Measurements from ENCODE around the gene MXD1. TPM values are rescaled to one million over a fixed set of nuclear protein-coding genes. Genes with fewer than 3 reads are reported as not detected.

MXD1 gene
- total and polyA plus RNA-seq, 2 of the 4 experiments (the other 2 are of a cell fraction): 2.0 to 3.7 TPM

- Histone ChIP-seq H4K91ac (ENCODE audit: insufficient read depth, low read depth, low read length) (no peak overlapping the region), H2BK120ac (ENCODE audit: low read depth, low read length) (no peak overlapping the region), H3K4me3 (ENCODE audit: insufficient read depth, low read depth, low read length) (no peak overlapping the region), H3K4ac (ENCODE audit: low read depth, low read length) (no peak overlapping the region), H3K23ac (ENCODE audit: low read depth, low read length) (no peak overlapping the region), H4K8ac (ENCODE audit: low read depth in 2 of 2, low read length in 2 of 2) (no peak overlapping the region), H2BK15ac (ENCODE audit: low read depth, low read length) (no peak overlapping the region), H3K9me3 (ENCODE audit: control insufficient read depth, insufficient read depth, low read length) (no peaks in the 10 kb centered on the region), H3K9me1 (ENCODE audit: insufficient read depth, low read length) (peaks cover 20% of the 10 kb centered on the region), H3K56ac (ENCODE audit: extremely low read depth, insufficient read depth, low read length) (no peak overlapping the region), H3K14ac (replicated peaks; ENCODE audit: low read depth, low read length) (no peak overlapping the region), H3K79me1 (ENCODE audit: low read depth in 1 of 2, low read length in 2 of 2) (no peaks in the 10 kb centered on the region), H3K4me2 (ENCODE audit: low read depth, low read length) (no peak overlapping the region), H3K36me3 (ENCODE audit: control insufficient read depth, insufficient read depth, low read length) (peaks cover 11% of the 10 kb centered on the region), H2AK9ac (replicated peaks; ENCODE audit: low read depth, low read length, poor library complexity) (no peak overlapping the region), H2BK5ac (ENCODE audit: low read depth, low read length, poor library complexity, severe bottlenecking) (no peak overlapping the region), H3K27me3 (ENCODE audit: control insufficient read depth, insufficient read depth, low read length) (no peaks in the 10 kb centered on the region), H4K20me1 (ENCODE audit: insufficient read depth, low read length) (no peaks in the 10 kb centered on the region), H4K5ac (ENCODE audit: low read depth, low read length) (no peak overlapping the region), H2BK20ac (ENCODE audit: low read depth, low read length) (no peak overlapping the region), H3K18ac (ENCODE audit: low read depth, low read length) (no peak overlapping the region), H3K9ac (ENCODE audit: low read depth, low read length) (no peak overlapping the region), H3K27ac (ENCODE audit: insufficient read depth, low read length) (no peak overlapping the region), H2AFZ (replicated peaks; ENCODE audit: low read length, poor library complexity) (no peak overlapping the region), H3K4me1 (ENCODE audit: control insufficient read depth, insufficient read depth, low read length) (peaks cover 8% of the 10 kb centered on the region), H2AK5ac (ENCODE audit: low read depth, low read length) (peak overlapping the region; percentile 2; the same call in 1 of the 2 replicates)
- in situ Hi-C loops (cut with MboI; ENCODE audit: low sequenced_read_pairs) (no loop called here), intact Hi-C loops (cut with micrococcal nuclease) (no loop called here), dilution Hi-C loops (cut with HindIII; ENCODE audit: low sequenced_read_pairs, unreplicated experiment) (no loop called here)
- DNase-seq: no peak
- ATAC-seq (ENCODE audit: low read depth): no peak
- POLR2A ChIA-PET (ENCODE audit: unreplicated experiment): no interaction called here
- BruUV-seq (replicated peaks): no TSS peak
- CTCF ChIA-PET: no interaction called here
- WGBS, 2 experiments (ENCODE audit: extremely low coverage in 2 of 2, insufficient read length in 1 of 2): 100% methylated on average over 1 of the region's 9 CpGs; no CpG with 5 or more reads in 1 of the 2 experiments
- TF ChIP-seq MAFK (IDR thresholded peaks at IDR 0.05; ENCODE audit: low read depth, low read length) (no peak), MXI1 (IDR thresholded peaks at IDR 0.05; ENCODE audit: borderline replicate concordance, low read depth, low read length) (no peak), CEBPB (IDR thresholded peaks at IDR 0.05; ENCODE audit: low read depth, low read length) (no peak), MAZ (IDR thresholded peaks at IDR 0.05; ENCODE audit: borderline replicate concordance, low read depth, low read length) (no peak), RAD21 (IDR thresholded peaks at IDR 0.05; ENCODE audit: low read length) (no peak), NFE2L2 (IDR thresholded peaks at IDR 0.05; ENCODE audit: low read depth, low read length) (no peak), USF2 (IDR thresholded peaks at IDR 0.05; ENCODE audit: low read depth, low read length) (no peak), SMC3 (IDR thresholded peaks at IDR 0.05; ENCODE audit: low read depth, low read length) (no peak), RCOR1 (IDR thresholded peaks at IDR 0.05; ENCODE audit: insufficient replicate concordance, low read length) (no peak), CTCF (conservative IDR thresholded peaks at IDR 0.05; ENCODE audit: low read depth, low read length) (no peak), RFX5 (IDR thresholded peaks at IDR 0.05; ENCODE audit: low read depth, low read length) (no peak), BHLHE40 (IDR thresholded peaks at IDR 0.05; ENCODE audit: low read depth, low read length) (no peak), CHD1 (IDR thresholded peaks at IDR 0.05; ENCODE audit: low read depth, low read length) (no peak)
These were observed 29.1 kb downstream of the MXD1 start for GRCh38 chr2:69943843-69944525.
